D721Med (cell line): ENCODE data around the gene ELMOD3.

ENCODE experiments used
- DNase-seq: peaks from one replicate; pipeline ENCODE4 v3.0.0; 2011; ENCODE audit warnings: low spot score; ENCODE audit not compliant: insufficient read length
- FAIRE-seq: peaks from 2 replicates; lab custom pipeline; 2011; peaks lifted over from hg19 to GRCh38; lab: Jason Lieb, UNC
- CTCF ChIP-seq: IDR thresholded peaks from 2 replicates; pipeline ENCODE4 v1.5.1; 2012; ENCODE audit warnings: mild to moderate bottlenecking, control low read depth; ENCODE audit not compliant: insufficient read depth; ENCODE audit errors: missing control alignments

The ELMOD3 gene

GRCh38 chr2:85439986-85440385 lies 85.4 kb downstream of the ELMOD3 start:
- DNase-seq (no peak), FAIRE-seq (no peak)
- no peak for TF ChIP-seq CTCF

- DNase-seq = no peak
- TF ChIP-seq CTCF = no peak
- no peak for FAIRE-seq
Observed at GRCh38 chr2:85440729-85441128, 86.2 kb downstream of the ELMOD3 start.
